ENCODE measurements around the gene SVIL. TPM values are rescaled to one million over a fixed set of nuclear protein-coding genes. Genes with fewer than 3 reads are reported as not detected.

Gene SVIL
- total and polyA plus RNA-seq, 2 of the 13 experiments (the other 11 are each of a cell fraction or from before 2014, with no cell fraction given) = 3.9 to 12.1 TPM

- DNase-seq (ENCODE audit: low spot score) = no peak
- Histone ChIP-seq H3K4me1 (ENCODE audit: insufficient read depth, low read length) (peaks cover 30% of the 10 kb centered on the region), H4K20me1 (ENCODE audit: insufficient read depth, low read length) (no peaks in the 10 kb centered on the region), H3K36me3 (replicated peaks in 1 of 2; ENCODE audit: control insufficient read depth in 1 of 2, insufficient read depth in 2 of 2, low read length in 2 of 2) (no peaks in the 10 kb centered on the region), H3K4me3 (replicated peaks in 1 of 3; ENCODE audit: insufficient read depth in 1 of 3, low read depth in 2 of 3, low read length in 3 of 3) (no peak overlapping the region), H2AFZ (ENCODE audit: low read length) (no peak overlapping the region), H3K9me3 (ENCODE audit: low read length) (no peaks in the 10 kb centered on the region), H3K27ac (ENCODE audit: extremely low read length, insufficient read depth, low read length) (peak overlapping the region; percentile 28), H3K4me2 (ENCODE audit: low read depth, low read length) (peak overlapping the region; percentile 13; the same call in 1 of the 2 replicates), H3K79me2 (ENCODE audit: insufficient read depth, low read length) (no peaks in the 10 kb centered on the region), H3K9ac (ENCODE audit: insufficient read depth, low read depth, low read length) (no peak overlapping the region), H3K27me3 (ENCODE audit: control insufficient read depth in 1 of 2, insufficient read depth in 2 of 2, low read length in 2 of 2) (no peaks in the 10 kb centered on the region)
- TF ChIP-seq REXO4 (CRISPR knock-in tag; IDR thresholded peaks at IDR 0.05; ENCODE audit: borderline replicate concordance) = no peak
- no peak for TF ChIP-seq ZMAT3 (CRISPR knock-in tag; conservative IDR thresholded peaks at IDR 0.05)
- no peak for TF ChIP-seq JDP2 (CRISPR knock-in tag; IDR thresholded peaks at IDR 0.05; ENCODE audit: borderline replicate concordance)
- TF ChIP-seq ZNF614 (CRISPR knock-in tag; IDR thresholded peaks at IDR 0.05; ENCODE audit: borderline replicate concordance) = no peak
- no peak for TF ChIP-seq RAD51 (IDR thresholded peaks at IDR 0.05; ENCODE audit: borderline replicate concordance)
- peak; percentile 82 for TF ChIP-seq ZNF770 (CRISPR knock-in tag; IDR thresholded peaks at IDR 0.05)
- no peak for TF ChIP-seq SRY (CRISPR knock-in tag; IDR thresholded peaks at IDR 0.05)
- intact Hi-C loops (cut with micrococcal nuclease; ENCODE audit: unreplicated experiment) = no loop called here
- WGBS (ENCODE audit: low lambda C conversion rate) = 60% methylated on average over 9 of the region's 9 CpGs
- no peak for FAIRE-seq
- in situ Hi-C loops (cut with HindIII; ENCODE audit: extremely low pct_ligation_motif_present, low pct_unique_long_range_greater_than_20kb) = no loop called here
- ChIA-PET POLR2A (interaction anchor here (1.1 to 1.9 kb wide), 3 partner anchors 27 to 87 kb away, joined by 3 to 10 read pairs (median 4); no protein-coding TSS in a partner anchor), CTCF (ENCODE audit: low intra/inter-chr PET ratio, low total read pairs) (no interaction called here)
- no TSS peak for BruUV-seq (replicated peaks)
- ATAC-seq = no peak; the same call in 2 of the 3 replicates
These were observed 13.6 kb upstream of the SVIL start for GRCh38 chr10:29648114-29648982.
